Left renal cortex interstitium (tissue), 4 donors: ENCODE results near the gene CLDN10. TPM values are rescaled to one million over a fixed set of nuclear protein-coding genes. Genes with fewer than 3 reads are reported as not detected.
"Not testable (repeated sequence)": the region's sequence is repeated elsewhere in the genome, so short reads cannot be mapped to it uniquely, and the experiment has no call there.

Experiments
- DNase-seq, 4 donors: peaks; one replicate each; pipeline ENCODE4 v3.0.0-alpha.2; 2013; ENCODE audit warnings: low read depth in 4 of 4, low spot score in 2 of 4, missing footprints in 1 of 4
- polyA plus RNA-seq, 4 donors: library from polyadenylated mRNA; unstranded; fragments of 120-200 nt; gene quantifications; one replicate each; pipeline ENCODE4 v1.2.1, GENCODE V29; 2013; ENCODE audit not compliant: insufficient read length in 4 of 4

CLDN10 gene, protein sequence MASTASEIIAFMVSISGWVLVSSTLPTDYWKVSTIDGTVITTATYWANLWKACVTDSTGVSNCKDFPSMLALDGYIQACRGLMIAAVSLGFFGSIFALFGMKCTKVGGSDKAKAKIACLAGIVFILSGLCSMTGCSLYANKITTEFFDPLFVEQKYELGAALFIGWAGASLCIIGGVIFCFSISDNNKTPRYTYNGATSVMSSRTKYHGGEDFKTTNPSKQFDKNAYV
- 100 to 1,000 TPM in 3 of 4 donors, 10 to 100 TPM in 1; 89.2 to 124 (median 112) TPM for polyA plus RNA-seq

DNA sequence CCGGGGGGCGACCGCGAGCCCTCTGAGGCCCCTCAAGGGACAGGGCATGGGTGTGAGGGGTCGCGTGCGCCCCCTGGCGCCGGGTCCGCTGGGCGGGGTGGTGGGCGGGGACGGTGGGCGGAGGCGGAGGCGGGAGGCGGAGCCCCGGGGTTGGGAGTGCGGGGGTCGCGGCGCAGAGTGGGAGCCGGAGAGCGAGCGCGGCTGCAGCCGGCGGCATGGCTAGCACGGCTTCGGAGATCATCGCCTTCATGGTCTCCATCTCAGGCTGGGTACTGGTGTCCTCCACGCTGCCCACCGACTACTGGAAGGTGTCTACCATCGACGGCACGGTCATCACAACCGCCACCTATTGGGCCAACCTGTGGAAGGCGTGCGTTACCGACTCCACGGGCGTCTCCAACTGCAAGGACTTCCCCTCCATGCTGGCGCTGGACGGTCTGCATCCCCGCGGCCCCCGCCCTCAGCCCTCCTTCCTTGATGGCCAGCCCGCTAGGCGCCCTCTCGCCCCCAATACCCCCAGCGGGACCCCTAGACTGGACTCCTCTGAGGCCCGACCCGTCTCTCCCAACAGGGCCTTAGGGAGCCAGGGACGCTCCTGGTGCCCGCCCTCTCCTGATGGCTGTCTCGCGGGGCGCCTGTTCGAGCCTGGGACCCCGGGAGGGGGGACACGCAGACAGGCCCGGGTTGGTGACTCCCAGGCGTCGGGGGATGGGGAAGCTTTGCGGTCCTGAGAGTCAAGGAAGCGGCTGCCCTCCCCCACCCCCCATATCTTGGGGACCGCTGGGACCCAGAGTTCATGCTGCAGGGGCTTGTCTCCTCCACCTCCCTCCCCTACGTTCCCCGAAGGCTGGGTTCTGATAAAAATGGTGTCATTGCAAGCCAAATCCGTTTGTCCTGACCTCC lies at the start of gene CLDN10:
Gene CLDN10, plus strand, starts transcription at position 182 of the 903 bp plus-strand sequence. Its CDS starts 34 bp downstream, at position 216.
- no peak for DNase-seq

DNA sequence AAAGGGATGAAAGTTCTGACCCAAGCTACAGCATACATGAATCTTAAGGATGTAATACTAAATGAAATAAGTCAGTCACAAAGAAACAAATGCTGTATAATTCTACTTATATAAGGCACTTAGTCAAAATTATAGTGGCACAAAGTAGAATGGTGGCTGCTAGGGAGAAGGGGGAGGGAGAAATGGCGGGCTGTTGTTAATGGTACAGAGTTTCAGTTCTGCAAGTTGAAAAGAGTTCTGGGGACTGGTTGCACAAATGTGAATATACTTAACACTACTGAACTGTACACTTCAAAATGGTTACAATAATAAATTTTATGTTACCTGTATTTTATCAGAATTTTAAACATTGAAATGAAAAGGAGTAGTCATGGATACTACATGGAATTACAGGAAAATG lies 48.9 kb upstream of the CLDN10 start:
- DNase-seq = no peak

DNA sequence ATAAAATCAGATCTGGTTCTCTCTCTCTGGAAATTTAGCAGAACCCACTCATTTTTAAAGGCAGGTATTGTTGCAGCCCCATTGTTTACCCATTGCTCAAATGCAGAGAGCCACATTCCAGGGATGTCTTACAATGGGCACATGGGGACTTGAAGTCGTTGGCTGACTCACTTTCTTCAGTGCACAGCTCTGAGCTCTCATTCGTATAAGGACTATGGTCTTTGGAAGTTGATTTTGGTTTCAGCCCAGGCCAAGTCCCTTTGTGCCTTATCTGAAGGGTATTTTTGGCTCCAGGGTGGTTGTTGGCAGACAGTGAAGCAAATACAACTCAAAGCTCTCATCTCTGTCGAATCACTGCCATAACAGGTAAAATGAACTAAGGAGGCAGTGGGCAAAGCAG lies 47.3 kb upstream of the CLDN10 start:
- DNase-seq = no peak

DNA sequence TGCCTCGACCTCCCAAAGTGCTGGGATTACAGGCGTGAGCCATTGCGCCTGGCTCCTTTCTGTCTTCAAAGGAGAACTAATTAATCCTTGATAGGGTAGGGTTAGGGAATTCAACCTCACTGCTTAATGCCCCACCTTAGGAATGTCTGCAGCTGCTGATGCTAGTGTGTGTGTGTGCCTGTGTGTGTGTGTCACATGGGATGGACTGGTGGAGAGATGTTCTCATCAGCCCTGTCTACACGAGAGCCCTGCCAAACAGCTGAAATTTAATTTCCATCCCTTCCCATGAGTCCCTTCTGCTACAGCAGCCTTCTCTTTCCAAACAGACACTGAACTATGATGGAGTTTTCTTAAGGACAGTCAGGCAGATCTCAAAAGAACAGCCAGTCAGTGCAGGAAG lies 46.5 kb upstream of the CLDN10 start:
- DNase-seq = no peak

DNA sequence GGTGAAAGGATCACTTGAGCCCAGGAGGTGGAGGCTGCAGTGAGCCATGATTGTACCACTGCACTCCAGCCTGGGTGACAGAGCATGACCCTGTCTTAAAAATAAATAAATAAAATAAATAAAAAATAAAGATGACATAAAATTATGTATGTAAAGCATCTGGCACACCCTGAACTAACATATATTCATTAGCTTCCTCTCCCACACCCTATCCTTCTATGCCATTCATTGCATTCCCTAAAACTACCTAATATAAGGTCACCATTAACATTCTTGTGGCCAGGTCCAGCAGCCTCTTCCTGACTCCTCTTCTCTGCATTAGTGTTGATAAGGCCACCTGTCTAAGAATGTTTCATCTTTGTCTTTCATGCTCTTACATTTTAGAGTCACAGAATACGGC lies 44.5 kb upstream of the CLDN10 start:
- DNase-seq = no peak

DNA sequence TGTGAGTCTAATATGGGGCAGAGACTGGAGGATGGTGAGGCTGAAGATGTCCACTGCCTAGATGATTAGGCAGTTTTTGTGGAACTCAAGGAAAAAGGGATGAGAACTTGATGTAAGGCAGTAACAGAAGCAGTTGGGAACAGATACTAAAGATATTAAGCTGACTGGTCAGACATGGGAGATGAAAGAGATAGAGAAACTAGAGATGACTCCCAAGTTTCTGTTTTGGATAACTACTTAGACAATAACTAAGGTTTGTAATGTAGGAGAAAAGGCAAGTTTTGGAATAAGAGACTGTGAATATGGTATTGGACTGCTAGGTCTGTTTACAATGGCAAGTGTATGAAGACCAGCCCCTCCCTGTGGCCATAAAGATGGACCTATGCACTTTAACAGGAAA lies 43.5 kb upstream of the CLDN10 start:
- no peak for DNase-seq

DNA sequence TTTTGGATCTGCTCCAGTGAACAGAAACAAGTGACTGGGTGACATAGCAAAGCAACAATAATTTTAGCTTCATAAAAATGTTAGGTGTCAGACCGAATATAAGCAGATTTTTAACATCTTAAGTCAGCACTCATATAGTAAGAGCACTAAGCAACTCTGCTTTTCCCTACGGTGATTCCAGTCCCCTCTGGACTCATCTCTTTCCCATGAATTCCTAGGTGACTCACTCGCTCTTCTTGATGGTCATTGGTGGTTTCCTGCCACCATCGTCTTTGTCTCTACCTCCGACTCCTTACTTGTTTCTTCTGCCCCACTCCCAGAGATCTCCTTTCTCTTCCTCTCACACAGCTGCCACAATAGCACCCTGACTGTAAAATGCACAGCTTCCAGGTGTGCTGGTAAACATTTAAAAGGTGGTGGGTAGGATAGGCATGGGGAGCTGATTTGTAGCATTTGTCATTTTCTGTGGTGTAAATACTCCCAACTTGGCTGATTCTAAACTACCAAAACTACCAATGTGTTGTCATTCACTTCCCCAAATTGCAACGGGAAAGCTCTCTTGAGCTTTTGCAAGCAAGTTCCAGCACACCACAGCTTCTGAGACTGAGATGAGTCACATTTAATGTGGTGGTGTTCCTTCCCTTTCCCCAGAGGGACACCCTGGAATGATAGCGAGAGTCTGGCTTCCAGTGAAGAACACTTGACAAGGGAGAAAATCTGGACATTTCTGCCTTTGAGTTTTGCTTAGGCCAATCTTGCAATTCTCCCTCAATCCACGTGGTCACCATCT lies 42.8 kb upstream of the CLDN10 start:
- DNase-seq = no peak

DNA sequence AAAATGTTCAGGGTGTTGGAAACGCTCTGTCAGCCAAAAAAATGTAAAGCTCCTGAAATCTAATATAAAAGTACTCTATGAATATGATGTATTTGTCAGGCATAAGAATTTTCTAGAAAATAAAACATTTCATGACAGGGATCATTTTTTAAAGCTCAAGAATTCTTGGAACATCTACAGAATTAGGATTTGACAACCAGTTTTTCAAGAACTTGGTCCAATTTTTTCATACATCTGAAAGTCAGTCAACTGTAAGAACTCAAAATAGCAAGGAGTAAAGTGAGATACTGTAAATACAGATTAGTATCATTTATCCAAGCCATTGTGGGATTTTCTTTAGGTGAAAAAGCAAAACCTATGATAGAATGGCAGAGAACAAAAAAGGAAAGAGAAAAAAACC lies 41.6 kb upstream of the CLDN10 start:
- no peak for DNase-seq

DNA sequence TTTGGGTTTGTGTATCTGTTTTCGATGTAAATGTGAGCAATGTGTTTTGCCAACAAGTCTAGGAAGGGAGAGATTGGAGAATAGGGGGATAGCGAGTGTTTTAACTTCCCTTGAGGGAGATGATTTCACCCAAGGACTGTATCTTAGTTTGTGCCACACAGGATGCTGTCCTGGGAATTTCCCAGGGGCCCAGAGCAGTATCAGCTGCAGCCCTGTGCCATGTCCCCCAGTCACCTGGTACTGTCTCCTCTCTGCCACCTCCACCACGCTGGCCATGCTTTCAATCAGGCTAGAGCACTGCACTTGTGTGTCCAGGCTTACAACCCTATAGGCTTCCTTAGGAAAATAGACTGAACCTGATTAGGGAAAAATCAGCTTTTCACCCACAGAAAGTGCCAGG lies 40.1 kb upstream of the CLDN10 start:
- DNase-seq = no peak

DNA sequence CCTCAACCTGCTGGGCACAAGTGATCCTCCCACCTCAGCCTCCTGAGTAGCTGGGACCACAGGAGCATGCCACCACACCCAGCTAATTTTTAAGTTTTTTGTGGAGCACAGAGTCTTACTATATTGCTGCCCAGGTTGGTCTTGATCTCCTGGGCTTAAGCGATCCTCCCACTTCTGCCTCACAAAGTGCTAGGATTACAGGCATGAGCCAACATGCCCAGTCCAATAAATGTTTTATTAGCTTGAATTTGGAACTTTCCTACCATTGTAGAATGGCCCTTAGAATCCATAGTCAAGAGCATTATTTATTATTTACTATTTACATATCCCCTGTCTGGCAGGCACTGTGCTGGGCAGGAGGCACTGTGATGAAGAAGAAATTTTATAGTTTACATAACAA lies 39.6 kb upstream of the CLDN10 start:
- DNase-seq = no peak

DNA sequence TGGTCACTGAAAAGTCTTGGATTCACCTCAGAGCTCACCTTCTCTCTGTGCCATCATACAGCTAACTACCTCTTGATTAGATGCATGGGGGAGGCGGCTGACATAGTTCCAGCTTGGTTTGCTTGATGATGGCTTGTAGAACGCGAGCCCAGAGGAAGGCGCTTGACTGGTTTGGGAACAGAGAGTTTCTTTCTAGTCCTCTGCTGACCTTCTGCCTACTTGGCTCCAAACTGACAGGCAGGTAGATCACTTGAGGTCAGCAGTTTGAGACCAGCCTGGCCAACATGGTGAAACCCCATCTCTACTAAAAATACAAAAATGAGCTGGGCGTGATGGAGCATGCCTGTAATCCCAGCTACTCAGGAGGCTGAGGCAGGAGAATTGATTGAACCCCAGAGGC lies 36.9 kb upstream of the CLDN10 start:
- DNase-seq = not testable (repeated sequence)

DNA sequence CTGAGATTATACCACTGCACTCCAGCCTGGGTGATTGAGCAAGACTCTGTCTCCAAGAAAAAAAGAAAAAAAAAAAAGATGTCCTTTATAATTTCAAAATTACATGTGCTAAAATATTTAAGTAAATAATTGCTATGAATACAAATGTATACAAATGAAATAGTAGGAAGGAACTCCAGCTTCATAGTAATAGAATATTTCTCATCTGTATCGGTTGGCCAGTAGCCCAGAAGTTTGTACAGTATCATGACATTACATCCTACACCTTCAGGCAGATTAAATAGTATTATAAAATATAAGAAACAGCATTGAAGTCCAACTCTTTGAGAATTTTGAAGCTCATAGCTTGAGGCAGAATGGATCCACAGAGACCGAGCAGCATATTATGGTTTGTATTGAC lies 36.5 kb upstream of the CLDN10 start:
- no peak for DNase-seq

DNA sequence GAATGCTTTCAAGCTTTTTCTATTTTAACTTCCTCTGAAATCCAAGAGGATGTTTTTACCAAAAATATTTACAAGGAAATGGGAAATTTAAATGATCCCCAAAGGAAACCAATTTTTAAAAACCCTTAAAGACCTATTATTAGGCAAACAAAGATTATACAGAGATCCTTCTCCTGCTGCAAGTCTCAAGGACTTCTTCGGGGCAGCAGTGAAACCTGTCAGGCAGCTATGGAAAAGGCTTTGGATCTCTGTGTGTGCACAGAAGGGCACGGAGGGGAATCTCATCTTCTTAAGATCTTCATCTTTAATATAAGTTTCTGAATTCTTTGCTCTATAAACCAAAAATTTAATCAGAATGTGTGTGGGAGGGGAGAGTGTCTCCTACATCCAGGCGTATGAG lies 36.0 kb upstream of the CLDN10 start:
- no peak for DNase-seq

DNA sequence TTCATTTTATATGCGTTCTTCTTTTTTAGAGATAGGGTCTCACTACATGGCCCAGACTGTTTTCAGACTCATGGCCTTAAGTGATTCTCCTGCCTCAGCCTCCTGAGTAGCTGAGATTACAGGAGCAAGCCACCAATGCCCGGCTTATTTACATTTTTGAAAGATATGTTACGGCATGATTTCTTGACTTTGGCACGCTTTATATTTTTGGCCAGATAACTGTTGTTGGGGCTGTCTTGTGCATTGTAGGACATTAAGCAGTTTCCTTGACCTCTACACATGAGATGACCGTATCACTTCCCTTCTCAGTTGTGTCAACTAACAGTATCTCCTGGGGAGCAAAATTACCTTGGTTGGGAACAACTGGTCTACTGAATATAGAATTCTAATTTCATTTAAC lies 28.9 kb upstream of the CLDN10 start:
- no peak for DNase-seq

DNA sequence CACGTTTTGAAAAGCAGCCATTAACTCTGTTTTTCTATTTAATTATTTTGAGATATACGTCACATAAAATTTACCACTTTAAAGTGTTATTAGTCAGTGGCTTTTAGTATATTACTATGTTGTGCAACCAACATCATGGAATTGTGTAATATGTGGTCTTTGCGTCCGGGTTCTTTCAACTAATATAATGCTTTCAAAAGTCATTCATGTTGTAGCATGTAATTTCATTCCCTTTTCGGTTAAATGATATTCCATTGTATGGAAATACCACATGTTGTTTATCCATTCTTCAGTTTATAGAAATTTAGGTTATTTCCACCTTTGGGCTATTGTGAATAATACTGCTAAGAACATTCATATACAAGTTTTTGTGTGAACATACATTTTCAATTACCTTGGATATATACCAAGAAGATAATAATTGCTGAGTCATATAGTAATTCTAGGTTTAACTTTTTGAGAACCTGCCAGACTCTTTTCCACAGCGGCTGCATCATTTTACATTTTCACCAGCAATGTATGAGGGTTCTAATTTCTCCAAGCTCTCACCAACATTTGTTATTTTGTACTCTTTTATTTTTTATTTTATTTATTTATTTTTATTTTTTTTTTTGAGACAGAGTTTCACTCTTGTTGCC lies 28.1 kb upstream of the CLDN10 start:
- no peak for DNase-seq

DNA sequence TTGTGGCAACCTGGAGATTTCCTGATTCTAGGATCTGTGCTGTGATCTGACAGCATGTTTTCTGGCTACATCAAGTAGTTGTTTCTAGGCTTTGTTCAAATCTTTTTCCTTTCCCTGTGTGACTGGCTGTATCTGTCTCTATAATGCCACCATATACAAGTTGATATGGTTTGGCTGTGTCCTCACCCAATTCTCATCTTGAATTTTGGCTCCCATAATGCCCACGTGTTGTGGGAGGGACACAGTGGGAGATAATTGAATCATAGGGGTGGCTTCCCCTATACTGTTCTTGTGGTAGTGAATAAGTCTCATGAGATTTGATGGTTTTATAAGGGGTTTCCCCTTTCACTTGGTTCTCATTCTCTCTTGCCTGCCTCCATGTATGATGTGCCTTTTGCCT lies 24.6 kb upstream of the CLDN10 start:
- DNase-seq = no peak

DNA sequence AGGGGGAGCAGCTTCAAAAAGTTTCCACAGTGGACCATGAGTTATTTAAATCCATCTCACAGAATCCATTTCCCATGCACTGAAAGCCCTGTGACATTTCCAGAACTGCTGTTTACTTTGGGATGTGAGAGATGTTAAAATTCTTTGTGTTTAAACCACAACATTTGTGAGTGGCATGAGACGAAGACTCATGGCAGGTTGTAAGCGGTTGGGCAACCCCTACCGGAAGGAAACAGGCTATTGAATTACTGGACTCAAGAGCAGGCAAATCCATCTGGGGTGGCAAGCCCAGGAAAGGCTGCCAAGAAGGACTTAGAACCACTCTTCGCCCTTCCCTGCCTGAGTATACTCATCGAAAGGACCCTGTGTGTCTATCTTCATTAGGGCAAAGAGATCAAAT lies 22.3 kb upstream of the CLDN10 start:
- DNase-seq = no peak

DNA sequence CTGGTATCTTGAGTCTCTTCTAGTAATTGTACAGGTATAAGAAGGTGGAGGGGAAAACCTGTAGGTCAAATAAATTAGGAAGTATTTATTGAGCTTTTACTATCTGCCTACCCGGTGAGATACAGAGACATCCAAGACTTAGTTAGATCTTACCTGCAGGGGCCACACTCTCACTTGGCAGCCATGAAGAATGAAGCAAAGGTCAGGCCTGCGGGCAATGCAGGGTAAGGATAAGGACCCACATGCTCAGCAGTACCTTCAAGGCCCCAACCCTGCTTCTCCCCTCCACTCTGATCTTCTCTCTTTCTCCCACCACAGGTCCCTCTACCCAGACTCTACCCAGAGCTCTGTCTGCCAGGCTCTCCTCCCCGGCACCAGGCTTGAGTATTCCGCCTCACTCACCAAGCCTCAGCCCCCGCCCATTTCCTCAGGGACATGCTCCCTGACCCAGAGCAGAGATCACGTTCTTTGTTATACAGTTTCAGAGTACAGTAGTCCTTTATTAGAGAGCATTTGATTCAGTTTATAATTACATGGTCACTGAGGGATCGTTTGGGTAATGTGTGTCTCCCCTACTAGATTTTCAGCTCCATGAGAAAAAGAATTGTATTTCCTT lies 18.9 kb upstream of the CLDN10 start:
- DNase-seq = no peak

DNA sequence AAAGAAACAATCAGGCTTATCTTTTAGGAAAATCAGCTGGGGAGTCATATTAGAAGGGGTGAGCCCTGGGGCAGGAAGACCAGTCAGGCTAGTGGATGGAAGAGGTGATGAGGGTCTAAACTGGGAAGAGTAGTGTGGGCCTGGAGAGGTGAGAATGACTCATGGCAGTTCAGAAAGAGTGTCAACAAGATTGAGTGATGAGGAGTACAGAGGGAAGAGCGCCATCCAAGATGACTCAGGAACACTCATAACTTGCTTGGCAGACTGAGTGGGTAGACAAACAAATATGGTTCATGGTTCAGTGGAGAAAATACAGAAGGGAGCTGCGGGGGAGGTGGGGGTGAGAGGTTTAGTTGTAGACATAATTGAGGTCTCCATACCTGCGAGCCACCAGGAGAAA lies 17.3 kb upstream of the CLDN10 start:
- DNase-seq = no peak

DNA sequence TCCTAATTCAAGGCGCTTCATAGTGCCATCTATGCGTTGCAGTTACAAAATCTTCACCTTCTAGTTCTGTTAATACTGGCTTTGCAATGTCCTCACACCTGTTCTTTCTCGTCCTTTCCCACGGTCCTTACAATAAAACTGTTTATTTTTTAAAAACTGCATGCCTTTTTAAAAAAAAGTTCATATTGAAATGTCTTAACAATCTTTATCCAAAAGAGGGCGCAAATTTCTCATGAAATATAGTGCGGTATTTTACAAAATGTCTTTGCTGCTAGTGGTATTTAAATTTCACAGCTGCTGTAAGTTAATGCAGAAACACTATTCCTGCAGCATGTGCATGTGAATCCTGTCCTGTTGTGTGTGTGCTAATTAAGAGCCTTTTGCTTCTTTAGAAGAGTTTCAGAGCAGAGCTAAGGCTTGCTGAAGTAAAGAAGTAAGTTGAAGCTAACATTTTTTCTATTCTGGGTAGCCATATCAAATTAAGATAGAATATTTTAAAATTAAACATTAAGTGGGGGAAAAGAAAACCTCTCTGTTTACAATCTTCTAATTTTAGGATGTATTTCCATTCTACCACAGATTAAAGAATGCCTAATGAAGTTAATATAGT lies 15.8 kb upstream of the CLDN10 start:
- no peak for DNase-seq
